ENCODE data around the gene SEMA3E. TPM values are rescaled to one million over a fixed set of nuclear protein-coding genes. Genes with fewer than 3 reads are reported as not detected.

SEMA3E gene
- total RNA-seq, 1 donor = 1.4 TPM

- Histone ChIP-seq H3K36me3 (ENCODE audit: insufficient read depth, low read length) (no peaks in the 10 kb centered on the region), H3K4me2 (ENCODE audit: insufficient read depth, low read length) (no peak overlapping the region), H3K27me3 (ENCODE audit: insufficient read depth, low read length) (no peaks in the 10 kb centered on the region), H3K4me3 (ENCODE audit: insufficient read depth, low read length) (no peak overlapping the region), H3K27ac (ENCODE audit: low read depth, low read length) (no peak overlapping the region), H3K4me1 (ENCODE audit: insufficient read depth, low read length) (no peaks in the 10 kb centered on the region), H2AFZ (ENCODE audit: low read length) (no peak overlapping the region), H3K9me3 (ENCODE audit: low read depth, low read length) (no peaks in the 10 kb centered on the region), H3K79me2 (ENCODE audit: insufficient read depth, low read length) (no peaks in the 10 kb centered on the region), H4K20me1 (ENCODE audit: insufficient read depth, low read length) (no peaks in the 10 kb centered on the region)
- no peak for TF ChIP-seq CTCF (IDR thresholded peaks at IDR 0.05; ENCODE audit: extremely low read depth, low read depth, low read length)
- DNase-seq (ENCODE audit: insufficient read length, low spot score, missing footprints) = no peak
These were observed 40.2 kb downstream of the SEMA3E start for GRCh38 chr7:83608716-83609115.

DNA sequence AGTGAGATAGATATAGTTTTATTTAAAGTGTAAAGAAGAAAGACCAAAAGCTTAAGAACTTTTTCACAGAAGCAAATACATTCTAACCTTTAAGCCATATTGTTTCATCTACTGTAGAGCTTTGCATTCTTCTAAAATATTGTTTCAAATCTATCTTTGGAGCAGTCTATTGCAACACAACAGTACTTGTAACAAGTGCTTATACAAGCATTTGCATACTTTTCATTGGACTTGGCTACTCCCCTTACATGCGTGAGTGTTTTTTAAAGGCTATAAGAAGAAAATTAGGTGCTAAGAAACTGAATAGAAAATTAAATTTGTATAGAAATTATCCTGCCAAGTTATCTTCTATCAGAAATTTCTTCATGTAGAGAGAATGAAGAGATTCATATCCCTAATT, 45.3 kb downstream of the SEMA3E start:
- no peak overlapping the region for H3K4me2 ChIP-seq (ENCODE audit: insufficient read depth, low read length)
- no peaks in the 10 kb centered on the region for H3K9me3 ChIP-seq (ENCODE audit: low read depth, low read length)
- no peaks in the 10 kb centered on the region for H4K20me1 ChIP-seq (ENCODE audit: insufficient read depth, low read length)
- no peak overlapping the region for H2AFZ ChIP-seq (ENCODE audit: low read length)
- no peak overlapping the region for H3K27ac ChIP-seq (ENCODE audit: low read depth, low read length)
- no peaks in the 10 kb centered on the region for H3K79me2 ChIP-seq (ENCODE audit: insufficient read depth, low read length)
- H3K27me3 ChIP-seq (ENCODE audit: insufficient read depth, low read length) = no peaks in the 10 kb centered on the region
- no peaks in the 10 kb centered on the region for H3K4me1 ChIP-seq (ENCODE audit: insufficient read depth, low read length)
- no peak for DNase-seq (ENCODE audit: insufficient read length, low spot score, missing footprints)
- H3K4me3 ChIP-seq (ENCODE audit: insufficient read depth, low read length) = no peak overlapping the region
- TF ChIP-seq CTCF (IDR thresholded peaks at IDR 0.05; ENCODE audit: extremely low read depth, low read depth, low read length) = no peak
- H3K36me3 ChIP-seq (ENCODE audit: insufficient read depth, low read length) = no peaks in the 10 kb centered on the region

- Histone ChIP-seq H3K27me3 (ENCODE audit: insufficient read depth, low read length) (no peaks in the 10 kb centered on the region), H2AFZ (ENCODE audit: low read length) (no peak overlapping the region), H3K79me2 (ENCODE audit: insufficient read depth, low read length) (no peaks in the 10 kb centered on the region), H3K4me3 (ENCODE audit: insufficient read depth, low read length) (no peak overlapping the region), H3K36me3 (ENCODE audit: insufficient read depth, low read length) (no peaks in the 10 kb centered on the region), H3K9me3 (ENCODE audit: low read depth, low read length) (no peaks in the 10 kb centered on the region), H3K4me1 (ENCODE audit: insufficient read depth, low read length) (no peaks in the 10 kb centered on the region), H4K20me1 (ENCODE audit: insufficient read depth, low read length) (no peaks in the 10 kb centered on the region), H3K4me2 (ENCODE audit: insufficient read depth, low read length) (no peak overlapping the region), H3K27ac (ENCODE audit: low read depth, low read length) (no peak overlapping the region)
- DNase-seq (ENCODE audit: insufficient read length, low spot score, missing footprints) = no peak
- TF ChIP-seq CTCF (IDR thresholded peaks at IDR 0.05; ENCODE audit: extremely low read depth, low read depth, low read length) = no peak
These were observed 49.8 kb downstream of the SEMA3E start for GRCh38 chr7:83599131-83599530.

- Histone ChIP-seq H2AFZ (ENCODE audit: low read length) (no peak overlapping the region), H3K36me3 (ENCODE audit: insufficient read depth, low read length) (no peaks in the 10 kb centered on the region), H3K4me1 (ENCODE audit: insufficient read depth, low read length) (no peaks in the 10 kb centered on the region), H3K27me3 (ENCODE audit: insufficient read depth, low read length) (no peaks in the 10 kb centered on the region), H3K9me3 (ENCODE audit: low read depth, low read length) (no peaks in the 10 kb centered on the region), H3K79me2 (ENCODE audit: insufficient read depth, low read length) (no peaks in the 10 kb centered on the region), H4K20me1 (ENCODE audit: insufficient read depth, low read length) (no peaks in the 10 kb centered on the region), H3K27ac (ENCODE audit: low read depth, low read length) (no peak overlapping the region), H3K4me3 (ENCODE audit: insufficient read depth, low read length) (no peak overlapping the region), H3K4me2 (ENCODE audit: insufficient read depth, low read length) (no peak overlapping the region)
- TF ChIP-seq CTCF (IDR thresholded peaks at IDR 0.05; ENCODE audit: extremely low read depth, low read depth, low read length) = no peak
- no peak for DNase-seq (ENCODE audit: insufficient read length, low spot score, missing footprints)
These were observed 54.9 kb downstream of the SEMA3E start for GRCh38 chr7:83593921-83594475.
